Neural crest cell (in vitro differentiated cells): ENCODE data around the gene NHERF1. TPM values are rescaled to one million over a fixed set of nuclear protein-coding genes. Genes with fewer than 3 reads are reported as not detected.

Experiments
- DNase-seq: peaks from one replicate; pipeline ENCODE4 v3.0.0; 2021; ENCODE audit warnings: low read depth, mixed read lengths, low spot score
- H3K27ac Mint-ChIP-seq: one replicate; pipeline ENCODE4 v1.8.0; 2021; ENCODE audit warnings: mild to moderate bottlenecking, mixed read lengths; ENCODE audit not compliant: unreplicated experiment
- H3K27me3 Mint-ChIP-seq: 2 replicates; pipeline ENCODE4 v1.8.0; 2021; ENCODE audit warnings: low read depth, mild to moderate bottlenecking, mixed read lengths
- H3K36me3 Mint-ChIP-seq: 2 replicates; pipeline ENCODE4 v1.8.0; 2021; ENCODE audit warnings: low read depth, mild to moderate bottlenecking, mixed read lengths
- H3K4me1 Mint-ChIP-seq: 2 replicates; pipeline ENCODE4 v1.8.0; 2021; ENCODE audit warnings: mixed read lengths
- H3K4me3 Mint-ChIP-seq: one replicate; pipeline ENCODE4 v1.8.0; 2021; ENCODE audit warnings: mild to moderate bottlenecking, mixed read lengths
- H3K9me3 Mint-ChIP-seq: 2 replicates; pipeline ENCODE4 v1.8.0; 2021; ENCODE audit warnings: mixed read lengths
- long read RNA-seq: library from polyadenylated mRNA; unstranded; transcript quantifications from one replicate; pipeline ENCODE4 v2.0.0, GENCODE V29; 2020
- total RNA-seq: library from RNA; stranded (reverse); gene quantifications from 2 replicates; pipeline ENCODE4 v1.2.1, GENCODE V29; 2021
- TF ChIP-seq, protein P1 (sequence below): fragments of 200-600 bp; sonication (generic); conservative IDR thresholded peaks from 2 replicates; pipeline ENCODE4 v1.5.0; 2021; ENCODE audit warnings: antibody characterized with exemption, mild to moderate bottlenecking

The NHERF1 gene
- 51.7 and 52.2 TPM in 2 replicates for total RNA-seq
- long read RNA-seq, partial matches to known transcripts: 1 of 2 reads
- long read RNA-seq, other reads (novel, unspliced or antisense): 0 of 2 reads

DNA sequence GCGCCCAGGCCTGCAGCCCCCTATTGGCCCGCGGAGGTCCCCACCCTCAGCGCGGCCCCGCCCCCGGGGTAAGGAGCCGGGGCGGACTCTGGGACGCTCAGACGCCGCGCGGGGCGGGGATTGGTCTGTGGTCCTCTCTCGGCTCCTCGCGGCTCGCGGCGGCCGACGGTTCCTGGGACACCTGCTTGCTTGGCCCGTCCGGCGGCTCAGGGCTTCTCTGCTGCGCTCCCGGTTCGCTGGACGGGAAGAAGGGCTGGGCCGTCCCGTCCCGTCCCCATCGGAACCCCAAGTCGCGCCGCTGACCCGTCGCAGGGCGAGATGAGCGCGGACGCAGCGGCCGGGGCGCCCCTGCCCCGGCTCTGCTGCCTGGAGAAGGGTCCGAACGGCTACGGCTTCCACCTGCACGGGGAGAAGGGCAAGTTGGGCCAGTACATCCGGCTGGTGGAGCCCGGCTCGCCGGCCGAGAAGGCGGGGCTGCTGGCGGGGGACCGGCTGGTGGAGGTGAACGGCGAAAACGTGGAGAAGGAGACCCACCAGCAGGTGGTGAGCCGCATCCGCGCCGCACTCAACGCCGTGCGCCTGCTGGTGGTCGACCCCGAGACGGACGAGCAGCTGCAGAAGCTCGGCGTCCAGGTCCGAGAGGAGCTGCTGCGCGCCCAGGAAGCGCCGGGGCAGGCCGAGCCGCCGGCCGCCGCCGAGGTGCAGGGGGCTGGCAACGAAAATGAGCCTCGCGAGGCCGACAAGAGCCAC is at the start of gene NHERF1:
NHERF1 (plus strand) TSS at position 100 of the 750 bp plus-strand sequence; CDS start at position 319, 219 bp downstream.
- Mint-ChIP-seq H3K9me3 (no peaks in the 10 kb centered on the region), H3K27me3 (no peaks in the 10 kb centered on the region), H3K4me1 (peaks cover 59% of the 10 kb centered on the region), H3K36me3 (no peaks in the 10 kb centered on the region), H3K27ac (peak within 1 kb of the TSS; percentile 81), H3K4me3 (peak within 1 kb of the TSS; percentile 98)
- TF ChIP-seq, protein P1, sequence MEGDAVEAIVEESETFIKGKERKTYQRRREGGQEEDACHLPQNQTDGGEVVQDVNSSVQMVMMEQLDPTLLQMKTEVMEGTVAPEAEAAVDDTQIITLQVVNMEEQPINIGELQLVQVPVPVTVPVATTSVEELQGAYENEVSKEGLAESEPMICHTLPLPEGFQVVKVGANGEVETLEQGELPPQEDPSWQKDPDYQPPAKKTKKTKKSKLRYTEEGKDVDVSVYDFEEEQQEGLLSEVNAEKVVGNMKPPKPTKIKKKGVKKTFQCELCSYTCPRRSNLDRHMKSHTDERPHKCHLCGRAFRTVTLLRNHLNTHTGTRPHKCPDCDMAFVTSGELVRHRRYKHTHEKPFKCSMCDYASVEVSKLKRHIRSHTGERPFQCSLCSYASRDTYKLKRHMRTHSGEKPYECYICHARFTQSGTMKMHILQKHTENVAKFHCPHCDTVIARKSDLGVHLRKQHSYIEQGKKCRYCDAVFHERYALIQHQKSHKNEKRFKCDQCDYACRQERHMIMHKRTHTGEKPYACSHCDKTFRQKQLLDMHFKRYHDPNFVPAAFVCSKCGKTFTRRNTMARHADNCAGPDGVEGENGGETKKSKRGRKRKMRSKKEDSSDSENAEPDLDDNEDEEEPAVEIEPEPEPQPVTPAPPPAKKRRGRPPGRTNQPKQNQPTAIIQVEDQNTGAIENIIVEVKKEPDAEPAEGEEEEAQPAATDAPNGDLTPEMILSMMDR: peak; percentile 56
- peak; percentile 91 for DNase-seq

DNA sequence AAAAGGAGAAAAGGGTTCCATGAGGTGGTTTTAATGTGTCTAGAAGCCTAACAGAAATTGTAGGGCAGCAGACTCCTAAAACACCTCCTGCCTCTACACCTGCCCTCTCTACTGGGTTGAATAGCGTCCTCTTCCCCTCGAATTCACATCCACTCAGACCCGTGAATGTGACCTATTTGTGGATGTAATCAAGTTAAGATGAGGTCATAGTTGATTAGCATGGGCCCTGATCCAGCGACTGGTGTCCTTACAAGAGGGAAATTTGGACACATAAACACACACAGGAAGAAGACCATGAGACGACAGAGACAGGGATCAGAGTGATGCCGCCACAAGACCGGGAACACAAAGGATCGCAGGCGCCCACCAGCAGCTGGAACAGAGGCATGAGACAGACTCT is 49.2 kb upstream of the NHERF1 start:
- no peaks in the 10 kb centered on the region for H3K4me1 Mint-ChIP-seq
- no peaks in the 10 kb centered on the region for H3K9me3 Mint-ChIP-seq
- H3K27me3 Mint-ChIP-seq: peaks cover 16% of the 10 kb centered on the region
- H3K4me3 Mint-ChIP-seq: no peak overlapping the region
- DNase-seq: no peak
- H3K27ac Mint-ChIP-seq: no peak overlapping the region
- TF ChIP-seq, protein P1: no peak
- no peaks in the 10 kb centered on the region for H3K36me3 Mint-ChIP-seq

DNA sequence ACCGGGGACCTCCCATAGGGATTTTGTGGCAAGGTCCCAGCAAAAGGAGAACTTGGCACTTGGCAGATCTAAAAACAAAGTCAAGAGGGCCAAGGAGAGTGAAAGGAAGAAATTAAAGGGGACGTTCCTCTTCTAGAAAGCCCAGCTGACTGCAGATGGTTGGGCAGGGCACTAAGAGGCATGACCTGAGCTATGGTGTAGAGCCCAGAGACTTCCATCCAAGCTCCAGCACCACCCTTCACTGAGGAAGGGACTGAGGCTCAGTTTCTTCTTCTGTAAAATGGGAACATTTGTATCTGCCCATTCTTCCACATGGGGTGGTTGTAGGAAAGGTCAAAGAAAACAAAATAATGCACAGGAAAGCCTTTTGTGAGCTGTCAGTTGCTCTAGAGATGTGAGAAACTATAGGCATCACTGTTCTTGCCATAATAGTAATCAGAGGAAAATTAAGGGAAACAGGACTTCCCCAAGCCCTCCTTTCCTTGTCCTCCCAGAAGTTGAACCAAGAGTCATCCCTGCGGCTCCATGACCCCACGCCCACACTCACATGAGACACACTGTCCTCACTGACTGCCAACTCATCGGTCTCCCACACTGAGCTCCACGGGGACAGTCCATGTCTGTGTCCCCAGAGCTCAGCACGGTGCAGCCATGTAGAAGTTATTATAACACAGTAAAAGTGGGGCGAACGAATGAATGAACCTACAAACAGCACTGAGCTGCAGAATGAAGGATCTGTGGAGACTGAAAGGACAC is 46.1 kb upstream of the NHERF1 start:
- Mint-ChIP-seq H3K4me3 (no peak overlapping the region), H3K27me3 (peaks cover 29% of the 10 kb centered on the region), H3K4me1 (no peaks in the 10 kb centered on the region), H3K36me3 (no peaks in the 10 kb centered on the region), H3K9me3 (no peaks in the 10 kb centered on the region), H3K27ac (no peak overlapping the region)
- DNase-seq: no peak
- TF ChIP-seq, protein P1: no peak

DNA sequence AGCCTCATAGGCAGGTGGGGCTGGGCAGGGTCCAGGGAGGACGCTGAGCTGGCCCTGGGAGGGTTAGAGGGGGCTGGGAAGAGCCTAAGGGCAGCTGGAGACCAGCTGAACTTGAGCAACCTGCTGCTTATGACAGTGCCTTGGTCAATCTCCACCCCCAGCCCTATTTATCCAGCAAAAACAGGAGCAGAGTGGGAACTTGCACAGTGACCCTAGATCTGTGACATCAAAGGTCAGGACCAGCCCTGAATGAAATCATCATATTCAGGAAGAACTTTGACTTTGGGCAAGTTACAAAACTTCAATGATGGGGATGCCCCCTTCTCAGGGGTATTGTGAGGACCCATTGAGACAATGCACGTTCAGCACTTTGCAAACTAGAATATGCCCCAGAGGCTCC is 45.1 kb upstream of the NHERF1 start:
- Mint-ChIP-seq H3K36me3 (no peaks in the 10 kb centered on the region), H3K4me1 (no peaks in the 10 kb centered on the region), H3K9me3 (no peaks in the 10 kb centered on the region), H3K4me3 (no peak overlapping the region), H3K27me3 (peaks cover 27% of the 10 kb centered on the region), H3K27ac (no peak overlapping the region)
- DNase-seq: no peak
- TF ChIP-seq, protein P1: no peak

DNA sequence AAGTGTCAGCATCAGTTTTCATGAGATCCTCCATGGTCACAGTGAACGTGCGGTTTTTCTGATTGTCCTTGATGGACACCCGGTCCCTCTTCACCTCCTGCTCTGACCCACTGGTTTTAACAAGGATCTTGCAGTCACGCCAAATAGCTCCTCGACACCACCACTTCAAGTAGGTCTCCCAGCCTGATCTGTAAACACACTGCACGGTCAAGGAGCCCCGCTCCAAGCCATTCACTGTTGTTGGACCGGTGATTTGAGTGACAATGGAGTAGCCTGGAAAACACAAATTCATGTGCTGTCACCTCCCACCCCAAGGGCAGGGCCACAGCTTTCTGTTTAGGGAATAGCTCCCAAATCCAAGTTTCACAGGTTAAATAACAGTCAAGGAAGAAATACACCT is 43.9 kb upstream of the NHERF1 start:
- Mint-ChIP-seq H3K4me3 (no peak overlapping the region), H3K4me1 (no peaks in the 10 kb centered on the region), H3K27ac (no peak overlapping the region), H3K27me3 (peaks cover 33% of the 10 kb centered on the region), H3K9me3 (no peaks in the 10 kb centered on the region), H3K36me3 (no peaks in the 10 kb centered on the region)
- no peak for DNase-seq
- TF ChIP-seq, protein P1: no peak
